Prostate gland (tissue), 2 donors: ENCODE measurements around the gene OSCP1.

ENCODE experiments used
- POLR2A ChIP-seq: fragments of 450-650 bp; IDR thresholded peaks from one replicate; pipeline ENCODE4 v1.6.1; 2016; ENCODE audit warnings: antibody characterized with exemption, mild to moderate bottlenecking
- POLR2AphosphoS5 ChIP-seq: sonication (generic); formaldehyde crosslinking; IDR thresholded peaks from one replicate; pipeline ENCODE4 v1.6.1; 2017; ENCODE audit warnings: antibody characterized with exemption
- TF ChIP-seq, protein P1 (sequence below), 4 experiments: fragments of 200-600 bp in 2 of 4; fragments of 450-650 bp in 2 of 4; sonication (generic) in 2 of 4; IDR thresholded peaks; 1 replicate in 3 of 4; 2 replicates in 1 of 4; pipeline ENCODE4 v1.5.1; 2016 to 2019; ENCODE audit warnings: antibody characterized with exemption in 4 of 4, mild to moderate bottlenecking in 2 of 4, moderate library complexity in 2 of 4

DNA sequence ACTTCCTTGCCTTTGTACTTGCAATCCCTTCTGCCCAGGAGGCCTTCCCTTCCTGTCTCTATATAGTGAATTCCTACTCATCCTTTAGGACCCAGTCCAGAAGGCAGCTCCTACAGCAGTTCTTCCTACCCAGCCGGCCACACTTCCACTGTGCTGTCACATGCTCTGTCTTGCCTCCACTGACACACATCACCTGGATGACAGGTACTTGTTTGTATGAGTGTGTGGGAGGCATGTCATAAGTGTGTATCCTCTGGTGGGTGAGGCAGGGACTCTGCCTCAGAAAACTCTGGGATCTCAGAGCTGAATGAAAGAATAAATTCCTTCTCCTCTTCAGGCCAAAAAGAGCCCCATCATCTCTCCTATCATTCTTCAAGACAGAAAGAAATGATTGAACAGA, 5.1 kb upstream of the OSCP1 start:
- no peak for TF ChIP-seq POLR2A
- TF ChIP-seq, protein P1, sequence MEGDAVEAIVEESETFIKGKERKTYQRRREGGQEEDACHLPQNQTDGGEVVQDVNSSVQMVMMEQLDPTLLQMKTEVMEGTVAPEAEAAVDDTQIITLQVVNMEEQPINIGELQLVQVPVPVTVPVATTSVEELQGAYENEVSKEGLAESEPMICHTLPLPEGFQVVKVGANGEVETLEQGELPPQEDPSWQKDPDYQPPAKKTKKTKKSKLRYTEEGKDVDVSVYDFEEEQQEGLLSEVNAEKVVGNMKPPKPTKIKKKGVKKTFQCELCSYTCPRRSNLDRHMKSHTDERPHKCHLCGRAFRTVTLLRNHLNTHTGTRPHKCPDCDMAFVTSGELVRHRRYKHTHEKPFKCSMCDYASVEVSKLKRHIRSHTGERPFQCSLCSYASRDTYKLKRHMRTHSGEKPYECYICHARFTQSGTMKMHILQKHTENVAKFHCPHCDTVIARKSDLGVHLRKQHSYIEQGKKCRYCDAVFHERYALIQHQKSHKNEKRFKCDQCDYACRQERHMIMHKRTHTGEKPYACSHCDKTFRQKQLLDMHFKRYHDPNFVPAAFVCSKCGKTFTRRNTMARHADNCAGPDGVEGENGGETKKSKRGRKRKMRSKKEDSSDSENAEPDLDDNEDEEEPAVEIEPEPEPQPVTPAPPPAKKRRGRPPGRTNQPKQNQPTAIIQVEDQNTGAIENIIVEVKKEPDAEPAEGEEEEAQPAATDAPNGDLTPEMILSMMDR (IDR thresholded peaks at IDR 0.05), result no peak
- no peak for TF ChIP-seq POLR2AphosphoS5
